NCI-H526 (cell line): ENCODE results near the gene MAN2A1.
A peak's percentile ranks its signal among the peaks of the same experiment; 100 is the strongest.

Source experiments
- DNase-seq, 2 experiments: peaks; one replicate each; lab custom pipeline; 2025; lab: John Stamatoyannopoulos, UW

MAN2A1 gene

GRCh38 chr5:109682383-109682782, 7.3 kb upstream of the MAN2A1 start:
- DNase-seq: no peak

GRCh38 chr5:109685916-109686315, 3.8 kb upstream of the MAN2A1 start:
- no peak for DNase-seq

- DNase-seq: peak; percentile 49 to 50
Measured at GRCh38 chr5:109688630-109688969, 1.1 kb upstream of the MAN2A1 start.

GRCh38 chr5:109688970-109689739, 572 bp upstream of the MAN2A1 start:
- DNase-seq: peak; percentile 74 to 90

- DNase-seq: peak; percentile 4 to 65
Measured at GRCh38 chr5:109690242-109690974, 681 bp downstream of the MAN2A1 start.

- peak; percentile 2 to 47 for DNase-seq
Measured at GRCh38 chr5:109690975-109691574, 1.3 kb downstream of the MAN2A1 start.

GRCh38 chr5:109691996-109692395, 2.3 kb downstream of the MAN2A1 start:
- DNase-seq: no peak

GRCh38 chr5:109692852-109693251, 3.1 kb downstream of the MAN2A1 start:
- DNase-seq: no peak

GRCh38 chr5:109693535-109694400, 4.0 kb downstream of the MAN2A1 start:
- no peak for DNase-seq

GRCh38 chr5:109694451-109694891, 4.7 kb downstream of the MAN2A1 start:
- no peak for DNase-seq

GRCh38 chr5:109695005-109695926, 5.5 kb downstream of the MAN2A1 start:
- no peak for DNase-seq

GRCh38 chr5:109697339-109697738, 7.6 kb downstream of the MAN2A1 start:
- no peak for DNase-seq

- no peak for DNase-seq
Measured at GRCh38 chr5:109700516-109701153, 10.9 kb downstream of the MAN2A1 start.

GRCh38 chr5:109701252-109701651, 11.5 kb downstream of the MAN2A1 start:
- no peak for DNase-seq

- no peak for DNase-seq
Measured at GRCh38 chr5:109701792-109702191, 12.1 kb downstream of the MAN2A1 start.

- DNase-seq: no peak
Measured at GRCh38 chr5:109703166-109703565, 13.4 kb downstream of the MAN2A1 start.

GRCh38 chr5:109703829-109704228, 14.1 kb downstream of the MAN2A1 start:
- no peak for DNase-seq

GRCh38 chr5:109704282-109704952, 14.7 kb downstream of the MAN2A1 start:
- no peak for DNase-seq

GRCh38 chr5:109705596-109705995, 15.9 kb downstream of the MAN2A1 start:
- DNase-seq: no peak

GRCh38 chr5:109706095-109706494, 16.4 kb downstream of the MAN2A1 start:
- DNase-seq: no peak
